H1 (cell line): Measurements from ENCODE around the gene TPH2. TPM values are rescaled to one million over a fixed set of nuclear protein-coding genes. Genes with fewer than 3 reads are reported as not detected.

Experiments used
- CTCF ChIA-PET: fragments of 300-600 bp; sonication (Branson Sonifier 250); formaldehyde crosslinking; loops from one replicate; lab custom pipeline; 2021; ENCODE audit not compliant: partially characterized antibody; lab: Charles Lee
- POLR2A ChIA-PET: fragments of 300-600 bp; sonication (Branson Sonifier 250); formaldehyde crosslinking; loops from one replicate; lab custom pipeline; 2021; ENCODE audit warnings: inconsistent platforms; ENCODE audit not compliant: partially characterized antibody; lab: Charles Lee
- DNase-seq, 2 experiments: peaks; one replicate each; pipeline versions ENCODE4 v3.0.0 to v3.0.0-alpha.2; 2010 to 2022; ENCODE audit warnings: low spot score in 2 of 2, low read depth in 1 of 2, mixed read lengths in 1 of 2
- FAIRE-seq: peaks from 2 replicates; lab custom pipeline; 2011; peaks lifted over from hg19 to GRCh38; lab: Jason Lieb, UNC
- H2AFZ ChIP-seq: 2 replicates; pipeline ENCODE4 v1.8.1; 2012; ENCODE audit warnings: low read length, inconsistent platforms
- H2AK5ac ChIP-seq: 2 replicates; pipeline ENCODE4 v1.6.1; 2013; ENCODE audit warnings: low read depth, low read length
- H2BK120ac ChIP-seq: replicated peaks from 2 replicates; pipeline ENCODE3; 2013; ENCODE audit warnings: low read depth, low read length, inconsistent platforms
- H2BK12ac ChIP-seq: 2 replicates; pipeline ENCODE4 v1.6.1; 2013; ENCODE audit warnings: low read depth, low read length
- H2BK15ac ChIP-seq: 2 replicates; pipeline ENCODE4 v1.6.1; 2013; ENCODE audit warnings: low read length
- H2BK20ac ChIP-seq: 2 replicates; pipeline ENCODE4 v1.6.1; 2013; ENCODE audit warnings: low read length
- H2BK5ac ChIP-seq: 2 replicates; pipeline ENCODE4 v1.6.1; 2013; ENCODE audit warnings: low read depth, low read length
- H3K14ac ChIP-seq: 2 replicates; pipeline ENCODE4 v1.6.1; 2013; ENCODE audit warnings: inconsistent platforms; ENCODE audit not compliant: insufficient read length
- H3K18ac ChIP-seq: 2 replicates; pipeline ENCODE4 v1.6.1; 2013; ENCODE audit warnings: low read length; ENCODE audit errors: extremely low read depth
- H3K23ac ChIP-seq: 2 replicates; pipeline ENCODE4 v1.6.1; 2013; ENCODE audit warnings: inconsistent platforms; ENCODE audit not compliant: insufficient read length
- H3K23me2 ChIP-seq: 2 replicates; pipeline ENCODE4 v1.6.1; 2013; ENCODE audit warnings: low read depth, low read length
- H3K27ac ChIP-seq: 2 replicates; pipeline ENCODE4 v1.6.1; 2011; ENCODE audit warnings: low read depth, low read length, inconsistent platforms
- H3K27me3 ChIP-seq, 4 experiments: replicated peaks in 1 of 4; 1 replicate in 1 of 4; 2 replicates in 3 of 4; pipeline versions ENCODE4 v1.6.1 to v1.8.1; 2011 to 2013; ENCODE audit warnings: low read length in 3 of 4, mild to moderate bottlenecking in 3 of 4, inconsistent platforms in 2 of 4, mixed read lengths in 2 of 4, moderate library complexity in 1 of 4; ENCODE audit not compliant: control insufficient read depth in 3 of 4, insufficient read depth in 3 of 4; ENCODE audit errors: extremely low read depth in 1 of 4
- H3K36me3 ChIP-seq, 4 experiments: 2 replicates each; pipeline versions ENCODE4 v1.6.1 to v1.8.1; 2011 to 2013; ENCODE audit warnings: mild to moderate bottlenecking in 4 of 4, low read length in 3 of 4, moderate library complexity in 2 of 4, control low read depth in 1 of 4, inconsistent platforms in 1 of 4; ENCODE audit not compliant: insufficient read depth in 4 of 4, control insufficient read depth in 2 of 4
- H3K4ac ChIP-seq: replicated peaks from 2 replicates; pipeline ENCODE3; 2013; ENCODE audit warnings: low read length, low read depth, mixed read lengths, inconsistent platforms; ENCODE audit not compliant: insufficient read length
- H3K4me1 ChIP-seq, 4 experiments: replicated peaks in 1 of 4; 1 replicate in 1 of 4; 2 replicates in 3 of 4; pipeline versions ENCODE4 v1.6.1 to v1.8.1; 2011 to 2013; ENCODE audit warnings: low read length in 3 of 4, inconsistent platforms in 2 of 4, mixed read lengths in 1 of 4; ENCODE audit not compliant: insufficient read depth in 4 of 4, control insufficient read depth in 3 of 4
- H3K4me2 ChIP-seq, 2 experiments: 2 replicates each; pipeline versions ENCODE4 v1.6.1 to v1.8.1; 2011 to 2013; ENCODE audit warnings: low read depth in 2 of 2, low read length in 2 of 2, control low read depth in 1 of 2, inconsistent platforms in 1 of 2, mild to moderate bottlenecking in 1 of 2; ENCODE audit not compliant: insufficient read depth in 1 of 2
- H3K4me3 ChIP-seq, 4 experiments: fragments of 200-600, 300-600 bp in 1 of 4; sonication (generic), shearing (Covaris generic), sonication (Bioruptor Twin) in 1 of 4; 2 replicates each; pipeline versions ENCODE4 v1.5.1 to v1.8.1; 2011 to 2016; ENCODE audit warnings: low read length in 4 of 4, low read depth in 3 of 4, control low read depth in 2 of 4, inconsistent platforms in 2 of 4, mild to moderate bottlenecking in 2 of 4, mixed read lengths in 1 of 4, moderate library complexity in 1 of 4; ENCODE audit not compliant: insufficient read depth in 2 of 4; ENCODE audit errors: extremely low read depth in 1 of 4
- H3K56ac ChIP-seq: replicated peaks from 2 replicates; pipeline ENCODE3; 2013; ENCODE audit warnings: low read depth, mild to moderate bottlenecking, mixed read lengths, low read length, inconsistent platforms; ENCODE audit not compliant: insufficient read length
- H3K79me1 ChIP-seq: 2 replicates; pipeline ENCODE4 v1.6.1; 2013; ENCODE audit warnings: low read depth, low read length, control low read depth
- H3K79me2 ChIP-seq, 2 experiments: 2 replicates each; pipeline versions ENCODE4 v1.6.1 to v1.8.1; 2012 to 2013; ENCODE audit warnings: low read length in 2 of 2, mild to moderate bottlenecking in 2 of 2, inconsistent platforms in 1 of 2; ENCODE audit not compliant: insufficient read depth in 2 of 2, control insufficient read depth in 1 of 2
- H3K9ac ChIP-seq, 4 experiments: replicated peaks in 1 of 4; 1 replicate in 1 of 4; 2 replicates in 3 of 4; pipeline versions ENCODE4 v1.6.1 to v1.8.1; 2011 to 2013; ENCODE audit warnings: low read depth in 3 of 4, low read length in 3 of 4, control low read depth in 2 of 4, mild to moderate bottlenecking in 2 of 4, moderate library complexity in 2 of 4, inconsistent platforms in 1 of 4; ENCODE audit errors: extremely low read depth in 1 of 4
- H3K9me3 ChIP-seq, 2 experiments: 2 replicates each; pipeline versions ENCODE4 v1.6.1 to v1.8.1; 2012 to 2013; ENCODE audit warnings: mild to moderate bottlenecking in 2 of 2, moderate library complexity in 2 of 2, control low read depth in 1 of 2, inconsistent platforms in 1 of 2, low read depth in 1 of 2, low read length in 1 of 2, mixed read lengths in 1 of 2; ENCODE audit not compliant: insufficient read depth in 2 of 2
- H4K20me1 ChIP-seq, 2 experiments: replicated peaks in 1 of 2; 2 replicates each; pipeline versions ENCODE3 to v1.8.1; 2011 to 2013; ENCODE audit warnings: inconsistent platforms in 2 of 2, low read length in 2 of 2, mild to moderate bottlenecking in 1 of 2; ENCODE audit not compliant: insufficient read depth in 2 of 2, control insufficient read depth in 1 of 2
- H4K5ac ChIP-seq: 2 replicates; pipeline ENCODE4 v1.6.1; 2013; ENCODE audit warnings: low read length, low read depth, mixed read lengths, inconsistent platforms; ENCODE audit not compliant: insufficient read length
- H4K8ac ChIP-seq: 2 replicates; pipeline ENCODE4 v1.8.0; 2013; ENCODE audit warnings: mild to moderate bottlenecking, moderate library complexity, low read length, inconsistent platforms; ENCODE audit not compliant: insufficient read depth; ENCODE audit errors: extremely low read depth
- H4K91ac ChIP-seq: replicated peaks from 2 replicates; pipeline ENCODE3; 2013; ENCODE audit warnings: low read length, mixed read lengths, inconsistent platforms; ENCODE audit not compliant: insufficient read length
- SAP30 ChIP-seq: fragments of 300-600 bp; sonication (generic); IDR thresholded peaks from 2 replicates; pipeline ENCODE4 v1.7.1; 2012; ENCODE audit warnings: low read length, moderate library complexity, mild to moderate bottlenecking, inconsistent platforms; ENCODE audit not compliant: insufficient read depth, insufficient replicate concordance
- WGBS, 2 experiments: shearing (Covaris generic) in 1 of 2; methylation state at CpG; one replicate each; pipeline versions ENCODE4 v1.1.6 to v1.1.7; 2013 to 2015; ENCODE audit warnings: low lambda C conversion rate in 2 of 2, mixed read lengths in 2 of 2, inconsistent platforms in 1 of 2, low coverage in 1 of 2, missing lambda C conversion rate in 1 of 2; ENCODE audit not compliant: insufficient replicate concordance in 2 of 2, insufficient coverage in 1 of 2, insufficient read length in 1 of 2; ENCODE audit errors: extremely low coverage in 1 of 2, missing lambda C conversion rate in 1 of 2; 5-methylcytosine and 5-hydroxymethylcytosine counted together
- polyA plus RNA-seq, 7 experiments: library from polyadenylated mRNA; depleted of rRNA in 3 of 7; stranded (reverse) in 5 of 7; unstranded in 2 of 7; fragments of >200 nt in 5 of 7; fragments of 200-250 nt in 2 of 7; gene quantifications; 1 replicate in 5 of 7; 2 replicates in 1 of 7; 4 replicates in 1 of 7; pipeline versions ENCODE4 v1.2.1 to v1.2.3, GENCODE V29; 2011 to 2013; ENCODE audit warnings: missing spikeins in 2 of 7, mixed read lengths in 2 of 7
- total RNA-seq: library from RNA; stranded (reverse); fragmentation: NEBNext Ultra II Directional; extraction: Animal tissue kit (Norgen Biotek cat#: 25700); gene quantifications from 2 replicates; pipeline ENCODE4 v1.2.1, GENCODE V29; 2021

Gene TPH2
- total and polyA plus RNA-seq, 2 of the 8 experiments (the other 6 are each of a cell fraction or from before 2014, with no cell fraction given) = 0.57 to 1.1 TPM

DNA sequence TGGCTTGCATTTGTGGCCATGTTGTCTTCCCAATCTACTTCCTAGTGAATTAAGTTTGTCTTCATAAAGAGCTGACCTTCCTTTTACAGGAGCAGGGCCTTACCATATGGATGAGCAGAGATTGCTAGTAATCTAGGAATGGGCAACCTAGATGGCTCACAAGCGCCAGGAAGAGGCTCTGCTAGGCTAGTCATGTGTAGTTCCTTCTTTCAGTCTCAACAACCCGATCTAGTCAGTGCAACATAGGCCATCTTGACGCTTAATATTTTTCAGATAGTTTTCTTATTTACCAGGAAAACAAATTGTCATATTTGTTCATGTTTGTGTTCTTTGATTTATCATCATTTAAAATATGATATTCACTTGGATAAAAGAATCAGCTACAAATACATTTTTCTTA, 48.2 kb upstream of the TPH2 start:
- WGBS, 2 experiments = 84% methylated on average over 3 of the region's 3 CpGs; no CpG with 5 or more reads in 1 of the 2 experiments
- TF ChIP-seq SAP30 = no peak

More for the DNA sequence above, 48.2 kb upstream of the TPH2 start:
- Histone ChIP-seq H3K4me1 (no peaks in the 10 kb centered on the region), H3K4me2 (no peak overlapping the region), H2BK5ac (no peak overlapping the region), H3K4ac (no peak overlapping the region), H3K36me3 (peaks cover 0 to 3% (median 0%) of the 10 kb centered on the region in 4 experiments; a peak in 1 of 8 replicates), H3K27ac (no peak overlapping the region), H2BK20ac (no peak overlapping the region), H3K9me3 (no peaks in the 10 kb centered on the region), H2BK12ac (no peak overlapping the region), H3K4me3 (no peak overlapping the region), H2BK15ac (no peak overlapping the region), H3K14ac (no peak overlapping the region), H4K5ac (no peak overlapping the region), H2AFZ (no peak overlapping the region), H3K56ac (no peak overlapping the region), H2AK5ac (no peak overlapping the region), H4K91ac (no peak overlapping the region), H3K18ac (no peak overlapping the region), H4K8ac (no peak overlapping the region), H3K79me1 (no peaks in the 10 kb centered on the region), H3K9ac (no peak overlapping the region), H3K27me3 (peaks cover 0 to 1% (median 0%) of the 10 kb centered on the region in 4 experiments; a peak in 1 of 7 replicates), H3K79me2 (no peaks in the 10 kb centered on the region), H3K23me2 (no peaks in the 10 kb centered on the region), H4K20me1 (peaks cover 0 to 2% of the 10 kb centered on the region in 2 experiments), H3K23ac (no peak overlapping the region), H2BK120ac (no peak overlapping the region)
- no peak for FAIRE-seq
- no peak for DNase-seq
- ChIA-PET CTCF (interaction anchor here (0.7 kb wide), 1 partner anchor 45 kb away, joined by 4 read pairs; no protein-coding TSS in a partner anchor), POLR2A (no interaction called here)
